Measurements from ENCODE around the gene ZNF853. TPM values are rescaled to one million over a fixed set of nuclear protein-coding genes. Genes with fewer than 3 reads are reported as not detected.
"Not testable (repeated sequence)": the region's sequence is repeated elsewhere in the genome, so short reads cannot be mapped to it uniquely, and the experiment has no call there.

The ZNF853 gene
- total RNA-seq, 2 experiments from 2014 or later, result 0.63 to 1.3 TPM

GRCh38 chr7:6585746-6586432, 29.5 kb upstream of the ZNF853 start:
- H3K9me3 Mint-ChIP-seq (ENCODE audit: low read depth); H3K4me3 Mint-ChIP-seq; CTCF ChIA-PET; ATAC-seq; H3K27ac Mint-ChIP-seq; H3K27me3 Mint-ChIP-seq; DNase-seq: not testable (repeated sequence)
- peaks cover 25% of the 10 kb centered on the region for H3K4me1 Mint-ChIP-seq
- peaks cover 38% of the 10 kb centered on the region for H3K36me3 Mint-ChIP-seq

- ATAC-seq (no peak), DNase-seq (no peak)
- CTCF ChIA-PET, result interaction anchor here (1.2 to 5.8 kb wide), 2 partner anchors 13 to 17 kb away, joined by 3 to 60 read pairs; partner anchors contain the start of gene ZDHHC4
- Mint-ChIP-seq H3K27ac (peak overlapping the region; percentile 52), H3K9me3 (ENCODE audit: low read depth) (no peaks in the 10 kb centered on the region), H3K4me1 (peaks cover 24% of the 10 kb centered on the region), H3K27me3 (no peaks in the 10 kb centered on the region), H3K4me3 (peak overlapping the region; percentile 50), H3K36me3 (peaks cover 32% of the 10 kb centered on the region)
Observed at GRCh38 chr7:6588566-6588965, 26.8 kb upstream of the ZNF853 start.

GRCh38 chr7:6589151-6589828, 26.1 kb upstream of the ZNF853 start:
- Mint-ChIP-seq H3K27ac (peak overlapping the region; percentile 69), H3K36me3 (peaks cover 35% of the 10 kb centered on the region)

GRCh38 chr7:6589829-6590644, 25.4 kb upstream of the ZNF853 start, which contains the start of gene INTS15:
Gene INTS15 (plus strand): TSS chr7:6590021. CDS start chr7:6590284, 263 bp downstream.
- peak; percentile 92 for ATAC-seq
- DNase-seq, result peak; percentile 83
- H3K27ac Mint-ChIP-seq, result peak within 1 kb of the TSS; percentile 80
- H3K9me3 Mint-ChIP-seq (ENCODE audit: low read depth), result no peaks in the 10 kb centered on the region
- H3K4me1 Mint-ChIP-seq, result peaks cover 26% of the 10 kb centered on the region
- CTCF ChIA-PET, result interaction anchor here (0.7 to 5.8 kb wide), 17 partner anchors 9 to 268 kb away, joined by 3 to 60 read pairs (median 4); partner anchors contain the start of gene ZDHHC4
- H3K36me3 Mint-ChIP-seq, result peaks cover 31% of the 10 kb centered on the region
- no peaks in the 10 kb centered on the region for H3K27me3 Mint-ChIP-seq
- H3K4me3 Mint-ChIP-seq, result peak within 1 kb of the TSS; percentile 86

More at GRCh38 chr7:6589151-6589828, 26.1 kb upstream of the ZNF853 start:
- no peak for DNase-seq
- Mint-ChIP-seq H3K27me3 (no peaks in the 10 kb centered on the region), H3K4me3 (peak overlapping the region; percentile 50), H3K9me3 (ENCODE audit: low read depth) (no peaks in the 10 kb centered on the region), H3K4me1 (peaks cover 25% of the 10 kb centered on the region)
- CTCF ChIA-PET, result interaction anchor here (1.2 to 5.8 kb wide), 12 partner anchors 8 to 268 kb away, joined by 3 to 60 read pairs (median 6); partner anchors contain the start of gene ZDHHC4
- no peak for ATAC-seq

GRCh38 chr7:6590645-6591110, 24.7 kb upstream of the ZNF853 start:
- Mint-ChIP-seq H3K4me3 (peak overlapping the region; percentile 86), H3K36me3 (peaks cover 31% of the 10 kb centered on the region), H3K27ac (peak overlapping the region; percentile 80), H3K9me3 (ENCODE audit: low read depth) (no peaks in the 10 kb centered on the region), H3K27me3 (no peaks in the 10 kb centered on the region), H3K4me1 (peaks cover 26% of the 10 kb centered on the region)
- DNase-seq (no peak), ATAC-seq (no peak)
- CTCF ChIA-PET, result interaction anchor here (0.7 to 5.8 kb wide), 15 partner anchors 10 to 267 kb away, joined by 3 to 60 read pairs (median 5); partner anchors contain the start of gene ZDHHC4

GRCh38 chr7:6600093-6600492, 15.3 kb upstream of the ZNF853 start:
- Mint-ChIP-seq H3K27me3 (no peaks in the 10 kb centered on the region), H3K4me1 (no peaks in the 10 kb centered on the region), H3K36me3 (peaks cover 32% of the 10 kb centered on the region), H3K27ac (no peak overlapping the region), H3K4me3 (no peak overlapping the region), H3K9me3 (ENCODE audit: low read depth) (no peaks in the 10 kb centered on the region)
- CTCF ChIA-PET, result interaction anchor here (1.3 to 2.1 kb wide), 3 partner anchors 10 to 22 kb away, joined by 3 to 14 read pairs (median 6); partner anchors contain the start of genes INTS15 and ZDHHC4
- DNase-seq (no peak), ATAC-seq (no peak)

GRCh38 chr7:6604458-6604857, 11.0 kb upstream of the ZNF853 start:
- Mint-ChIP-seq H3K4me1 (no peaks in the 10 kb centered on the region), H3K4me3 (no peak overlapping the region), H3K9me3 (ENCODE audit: low read depth) (no peaks in the 10 kb centered on the region), H3K27ac (no peak overlapping the region), H3K36me3 (peaks cover 15% of the 10 kb centered on the region), H3K27me3 (no peaks in the 10 kb centered on the region)
- ATAC-seq (no peak), DNase-seq (no peak)
- CTCF ChIA-PET, result no interaction called here

GRCh38 chr7:6606866-6607583, 8.4 kb upstream of the ZNF853 start:
- H3K9me3 Mint-ChIP-seq (ENCODE audit: low read depth), result no peaks in the 10 kb centered on the region
- CTCF ChIA-PET, result interaction anchor here (1.0 kb wide), 1 partner anchor 16 kb away, joined by 3 read pairs; no protein-coding TSS in a partner anchor
- no peak for DNase-seq
- H3K27me3 Mint-ChIP-seq, result no peaks in the 10 kb centered on the region
- no peaks in the 10 kb centered on the region for H3K4me1 Mint-ChIP-seq
- no peak for ATAC-seq
- H3K27ac Mint-ChIP-seq, result no peak overlapping the region
- no peak overlapping the region for H3K4me3 Mint-ChIP-seq
- peaks cover 14% of the 10 kb centered on the region for H3K36me3 Mint-ChIP-seq

- peaks cover 2% of the 10 kb centered on the region for H3K27me3 Mint-ChIP-seq
- no peak overlapping the region for H3K27ac Mint-ChIP-seq
- no peaks in the 10 kb centered on the region for H3K9me3 Mint-ChIP-seq (ENCODE audit: low read depth)
- CTCF ChIA-PET, result no interaction called here
- H3K36me3 Mint-ChIP-seq, result peaks cover 12% of the 10 kb centered on the region
- DNase-seq (no peak), ATAC-seq (no peak)
- H3K4me1 Mint-ChIP-seq, result no peaks in the 10 kb centered on the region
- H3K4me3 Mint-ChIP-seq, result no peak overlapping the region
Observed at GRCh38 chr7:6607651-6608051, 7.8 kb upstream of the ZNF853 start.

- ATAC-seq (no peak), DNase-seq (no peak)
- CTCF ChIA-PET, result no interaction called here
- no peaks in the 10 kb centered on the region for H3K4me1 Mint-ChIP-seq
- H3K27me3 Mint-ChIP-seq, result peaks cover 2% of the 10 kb centered on the region
- no peak overlapping the region for H3K27ac Mint-ChIP-seq
- no peak overlapping the region for H3K4me3 Mint-ChIP-seq
- H3K9me3 Mint-ChIP-seq (ENCODE audit: low read depth), result no peaks in the 10 kb centered on the region
- H3K36me3 Mint-ChIP-seq, result peaks cover 11% of the 10 kb centered on the region
Observed at GRCh38 chr7:6608081-6608480, 7.3 kb upstream of the ZNF853 start.

GRCh38 chr7:6608794-6609193, 6.6 kb upstream of the ZNF853 start:
- Mint-ChIP-seq H3K27me3 (peaks cover 7% of the 10 kb centered on the region), H3K9me3 (ENCODE audit: low read depth) (no peaks in the 10 kb centered on the region), H3K4me1 (no peaks in the 10 kb centered on the region), H3K27ac (no peak overlapping the region), H3K4me3 (no peak overlapping the region), H3K36me3 (peaks cover 9% of the 10 kb centered on the region)
- DNase-seq (no peak), ATAC-seq (no peak)
- CTCF ChIA-PET, result interaction anchor here (1.1 kb wide), 1 partner anchor 19 kb away, joined by 4 read pairs; the partner anchor contains the start of gene INTS15

- DNase-seq, result no peak
- CTCF ChIA-PET, result interaction anchor here (1.1 to 1.3 kb wide), 2 partner anchors 23 to 245 kb away, joined by 3 to 4 read pairs; partner anchors contain the start of gene INTS15
- Mint-ChIP-seq H3K4me1 (peaks cover 5% of the 10 kb centered on the region), H3K27me3 (peaks cover 24% of the 10 kb centered on the region), H3K36me3 (peaks cover 2% of the 10 kb centered on the region), H3K4me3 (no peak overlapping the region), H3K27ac (no peak overlapping the region), H3K9me3 (ENCODE audit: low read depth) (no peaks in the 10 kb centered on the region)
- ATAC-seq, result no peak
Observed at GRCh38 chr7:6612819-6613218, 2.6 kb upstream of the ZNF853 start.
